ENCODE data around the gene TTYH1.

The TTYH1 gene

DNA sequence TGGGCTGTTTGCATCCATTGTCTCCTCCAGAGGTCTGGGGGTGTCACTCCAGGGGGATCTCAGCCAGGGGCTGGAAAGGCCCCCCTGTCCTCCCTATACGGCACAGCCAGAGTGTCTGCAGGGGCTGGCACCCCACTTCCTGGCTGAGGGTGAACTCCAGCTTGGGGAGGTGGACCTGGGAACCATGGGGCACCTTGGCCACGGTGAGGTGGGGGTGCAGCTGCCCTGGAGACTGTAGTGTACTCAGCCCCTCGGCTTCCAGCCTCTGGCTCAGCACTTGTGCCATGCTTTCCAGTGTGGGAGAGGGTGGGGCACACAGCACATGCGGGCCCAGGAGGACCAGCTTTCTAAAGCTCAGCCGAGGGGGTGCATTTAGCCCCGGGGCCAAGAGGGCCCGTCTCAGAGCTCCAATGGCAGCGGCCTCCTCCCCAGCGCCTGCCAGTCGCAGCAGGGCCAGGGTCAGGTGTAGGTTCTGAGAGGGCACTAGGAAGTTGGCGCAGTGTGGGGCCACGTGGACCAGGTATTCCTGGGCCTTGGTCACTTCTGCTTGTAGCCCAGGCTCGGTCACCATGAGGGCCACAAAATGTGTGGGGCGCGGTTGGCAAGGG lies 46.9 kb downstream of the TTYH1 start:
- H3K27me3 ChIP-seq: no peaks in the 10 kb centered on the region
- no peaks in the 10 kb centered on the region for H3K9me3 ChIP-seq
- DNase-seq: no peak
- TF ChIP-seq, protein P1, sequence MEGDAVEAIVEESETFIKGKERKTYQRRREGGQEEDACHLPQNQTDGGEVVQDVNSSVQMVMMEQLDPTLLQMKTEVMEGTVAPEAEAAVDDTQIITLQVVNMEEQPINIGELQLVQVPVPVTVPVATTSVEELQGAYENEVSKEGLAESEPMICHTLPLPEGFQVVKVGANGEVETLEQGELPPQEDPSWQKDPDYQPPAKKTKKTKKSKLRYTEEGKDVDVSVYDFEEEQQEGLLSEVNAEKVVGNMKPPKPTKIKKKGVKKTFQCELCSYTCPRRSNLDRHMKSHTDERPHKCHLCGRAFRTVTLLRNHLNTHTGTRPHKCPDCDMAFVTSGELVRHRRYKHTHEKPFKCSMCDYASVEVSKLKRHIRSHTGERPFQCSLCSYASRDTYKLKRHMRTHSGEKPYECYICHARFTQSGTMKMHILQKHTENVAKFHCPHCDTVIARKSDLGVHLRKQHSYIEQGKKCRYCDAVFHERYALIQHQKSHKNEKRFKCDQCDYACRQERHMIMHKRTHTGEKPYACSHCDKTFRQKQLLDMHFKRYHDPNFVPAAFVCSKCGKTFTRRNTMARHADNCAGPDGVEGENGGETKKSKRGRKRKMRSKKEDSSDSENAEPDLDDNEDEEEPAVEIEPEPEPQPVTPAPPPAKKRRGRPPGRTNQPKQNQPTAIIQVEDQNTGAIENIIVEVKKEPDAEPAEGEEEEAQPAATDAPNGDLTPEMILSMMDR (IDR thresholded peaks at IDR 0.05; ENCODE audit: low read depth, low read length): no peak
- H3K4me3 ChIP-seq (ENCODE audit: low read depth, low read length): peak overlapping the region; percentile 64
- H3K36me3 ChIP-seq: peaks cover 41% of the 10 kb centered on the region
- peaks cover 4% of the 10 kb centered on the region; the same call in 1 of the 2 replicates for H3K4me1 ChIP-seq

DNA sequence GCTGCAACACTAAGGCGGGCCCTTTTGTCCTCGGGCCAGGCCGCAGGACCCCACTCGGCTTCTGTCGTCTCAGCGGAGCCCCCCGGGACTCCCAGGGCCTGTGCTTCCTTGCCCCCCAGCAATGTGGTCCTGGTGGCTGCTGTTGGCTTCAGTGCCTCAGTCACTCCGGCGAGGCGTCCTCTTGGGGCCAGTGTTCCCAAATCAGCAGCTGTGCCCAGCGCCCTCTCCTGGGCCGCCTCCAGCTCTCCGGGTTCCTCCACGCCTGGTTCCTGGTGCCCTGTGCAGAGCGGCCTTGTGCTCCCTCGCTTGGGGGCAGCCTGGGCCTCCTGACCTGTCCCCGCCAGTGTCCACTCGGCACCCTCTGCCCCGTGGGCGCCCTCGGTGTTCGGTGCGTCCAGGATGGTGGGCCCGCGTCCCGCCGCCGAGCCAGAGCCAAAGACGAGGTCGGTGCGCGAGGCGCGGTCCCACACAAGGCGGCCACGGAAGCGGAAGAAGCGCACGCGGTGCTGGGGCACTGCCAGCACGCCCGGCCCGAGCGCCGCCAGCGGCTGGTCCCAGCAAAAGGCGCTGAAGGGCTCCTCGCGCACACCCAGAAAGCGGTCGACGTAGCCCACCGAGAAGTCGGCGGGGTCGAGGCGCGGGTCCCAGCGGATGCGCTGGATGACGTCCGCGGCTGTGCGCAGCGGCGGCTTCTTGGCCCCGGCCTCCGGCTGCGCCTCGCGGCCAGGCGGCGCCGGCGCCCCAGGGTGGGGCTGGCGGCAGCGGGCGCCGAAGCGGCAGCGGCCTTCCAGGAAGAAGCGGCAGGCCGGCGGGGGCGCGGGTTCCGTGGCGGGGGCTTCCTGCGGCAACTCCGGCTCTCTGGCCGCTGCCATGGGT lies 47.6 kb downstream of the TTYH1 start:
- Histone ChIP-seq H3K9me3 (no peaks in the 10 kb centered on the region), H3K4me3 (ENCODE audit: low read depth, low read length) (peak overlapping the region; percentile 64), H3K27me3 (no peaks in the 10 kb centered on the region), H3K36me3 (peaks cover 33% of the 10 kb centered on the region), H3K4me1 (peaks cover 4% of the 10 kb centered on the region; the same call in 1 of the 2 replicates)
- TF ChIP-seq, protein P1 (IDR thresholded peaks at IDR 0.05; ENCODE audit: low read depth, low read length): peak; percentile 44
- peak; percentile 70 for DNase-seq

DNA sequence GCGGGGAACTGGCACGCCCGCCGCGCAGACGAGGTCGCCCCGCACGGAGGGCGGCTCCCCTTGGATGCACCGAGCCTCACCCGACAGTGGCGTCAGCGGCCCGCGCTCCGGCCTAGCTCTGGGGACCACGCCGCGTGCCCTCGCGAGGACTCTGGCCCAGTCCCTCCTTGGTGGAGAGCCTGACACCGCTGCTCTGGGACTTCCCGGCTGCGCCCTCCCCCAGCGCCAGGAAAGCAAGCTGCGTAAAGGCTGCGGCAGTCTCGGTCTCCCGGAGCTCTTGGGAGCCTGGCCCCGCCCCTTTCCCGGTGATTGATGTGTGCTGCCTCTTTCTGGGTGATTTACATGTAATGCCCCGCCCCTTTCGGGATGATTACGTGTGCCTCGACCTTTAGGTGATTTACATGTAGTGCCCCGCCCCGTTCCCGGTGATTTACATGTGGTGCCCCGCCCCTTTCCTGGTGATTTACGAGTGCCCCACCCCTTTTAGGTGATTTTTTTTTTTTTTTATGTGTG lies 48.3 kb downstream of the TTYH1 start, which contains the start of gene LENG9:
TSS of gene LENG9 (minus strand) at position 248 of the 513 bp plus-strand sequence. CDS start 252 bp downstream, outside the sequence.
- peaks cover 26% of the 10 kb centered on the region for H3K36me3 ChIP-seq
- H3K4me1 ChIP-seq: peaks cover 4% of the 10 kb centered on the region; the same call in 1 of the 2 replicates
- H3K27me3 ChIP-seq: no peaks in the 10 kb centered on the region
- TF ChIP-seq, protein P1 (IDR thresholded peaks at IDR 0.05; ENCODE audit: low read depth, low read length): no peak
- peak; percentile 99 for DNase-seq
- no peaks in the 10 kb centered on the region for H3K9me3 ChIP-seq
- H3K4me3 ChIP-seq (ENCODE audit: low read depth, low read length): peak within 1 kb of the TSS; percentile 64

- H3K4me3 ChIP-seq (ENCODE audit: low read depth, low read length): peak overlapping the region; percentile 64
- TF ChIP-seq, protein P1 (IDR thresholded peaks at IDR 0.05; ENCODE audit: low read depth, low read length): no peak
- H3K9me3 ChIP-seq: no peaks in the 10 kb centered on the region
- peak; percentile 77 for DNase-seq
- H3K27me3 ChIP-seq: peaks cover 4% of the 10 kb centered on the region; the same call in 1 of the 2 replicates
- peaks cover 21% of the 10 kb centered on the region for H3K36me3 ChIP-seq
- H3K4me1 ChIP-seq: peaks cover 4% of the 10 kb centered on the region; the same call in 1 of the 2 replicates
These were observed 48.9 kb downstream of the TTYH1 start for GRCh38 chr19:54464044-54464629.

- peak overlapping the region; percentile 64 for H3K4me3 ChIP-seq (ENCODE audit: low read depth, low read length)
- peaks cover 11% of the 10 kb centered on the region for H3K27me3 ChIP-seq
- TF ChIP-seq, protein P1 (IDR thresholded peaks at IDR 0.05; ENCODE audit: low read depth, low read length): no peak
- peaks cover 4% of the 10 kb centered on the region; the same call in 1 of the 2 replicates for H3K4me1 ChIP-seq
- peak; percentile 91 for DNase-seq
- peaks cover 17% of the 10 kb centered on the region for H3K36me3 ChIP-seq
- H3K9me3 ChIP-seq: no peaks in the 10 kb centered on the region
These were observed 49.6 kb downstream of the TTYH1 start for GRCh38 chr19:54464630-54465425.

Data from BE2C (cell line).